Measurements from ENCODE around the gene SPNS3. TPM values are rescaled to one million over a fixed set of nuclear protein-coding genes. Genes with fewer than 3 reads are reported as not detected.

The SPNS3 gene
- total RNA-seq, 1 experiment from 2014 or later, result not detected

Other genes with a start within 250 kb of the SPNS3 start
- gene ANKFY1, start 170.0 kb upstream of the SPNS3 start, total RNA-seq (2014; rRNA removed; shearing (Covaris generic)), result 19.1 and 24.4 TPM in 2 replicates
- 54.0 and 57.0 TPM in 2 replicates for gene UBE2G1, start 67.3 kb upstream of the SPNS3 start, total RNA-seq (2014; rRNA removed; shearing (Covaris generic))
- 0.51 and 0.66 TPM in 2 replicates for gene SPNS2, start 64.9 kb downstream of the SPNS3 start, total RNA-seq (2014; rRNA removed; shearing (Covaris generic))
- 65.1 and 80.3 TPM in 2 replicates for gene MYBBP1A, start 121.4 kb downstream of the SPNS3 start, total RNA-seq (2014; rRNA removed; shearing (Covaris generic))
- not detected in 2 replicates for gene GGT6, start 126.6 kb downstream of the SPNS3 start, total RNA-seq (2014; rRNA removed; shearing (Covaris generic))
- gene SMTNL2, start 150.6 kb downstream of the SPNS3 start, total RNA-seq (2014; rRNA removed; shearing (Covaris generic)), result 0.32 TPM in 1 of 2 replicates, not detected in the other
- not detected in 2 replicates for gene ALOX15, start 207.7 kb downstream of the SPNS3 start, total RNA-seq (2014; rRNA removed; shearing (Covaris generic))